ENCODE data around the gene SGPP1.
A peak's percentile ranks its signal among the peaks of the same experiment; 100 is the strongest.
"Not testable (repeated sequence)": the region's sequence is repeated elsewhere in the genome, so short reads cannot be mapped to it uniquely, and the experiment has no call there.

Gene SGPP1

DNA sequence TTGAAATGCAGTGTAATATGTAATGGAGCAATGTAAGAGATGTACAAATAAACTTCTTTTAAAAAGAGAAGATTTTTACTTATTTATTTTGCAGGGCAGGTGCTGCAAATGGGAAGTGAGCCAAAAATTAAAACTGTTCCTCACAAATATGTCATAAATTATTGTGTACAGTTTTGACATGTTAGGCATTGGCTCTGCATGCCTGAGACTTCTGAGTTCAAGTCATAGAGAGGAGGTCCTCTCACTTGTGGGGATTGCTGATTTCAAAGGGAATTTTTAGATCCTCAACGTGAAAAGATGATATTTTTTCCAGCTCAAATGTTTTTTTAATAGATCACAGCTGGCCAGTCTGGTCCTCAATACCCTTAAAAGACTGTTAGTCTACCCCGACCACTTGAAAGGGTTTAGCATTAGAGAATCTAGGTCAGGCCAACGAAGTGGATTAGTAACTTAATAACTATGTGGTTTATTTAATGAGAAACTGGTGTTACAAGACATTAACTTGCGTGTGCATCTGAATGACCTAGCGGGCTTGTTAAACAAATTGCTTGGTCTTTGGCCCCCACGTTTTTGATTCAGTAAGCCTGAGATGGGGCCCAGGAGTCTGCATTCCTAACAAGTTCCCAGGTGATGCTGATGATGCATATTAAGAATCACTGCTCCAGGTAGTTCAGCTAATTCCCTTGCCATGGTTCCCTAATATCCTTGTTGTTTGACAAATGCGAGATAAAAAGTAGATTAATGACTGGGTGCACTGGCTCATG is 55.3 kb downstream of the SGPP1 start:
- DNase-seq (ENCODE audit: low read depth), result no peak

DNA sequence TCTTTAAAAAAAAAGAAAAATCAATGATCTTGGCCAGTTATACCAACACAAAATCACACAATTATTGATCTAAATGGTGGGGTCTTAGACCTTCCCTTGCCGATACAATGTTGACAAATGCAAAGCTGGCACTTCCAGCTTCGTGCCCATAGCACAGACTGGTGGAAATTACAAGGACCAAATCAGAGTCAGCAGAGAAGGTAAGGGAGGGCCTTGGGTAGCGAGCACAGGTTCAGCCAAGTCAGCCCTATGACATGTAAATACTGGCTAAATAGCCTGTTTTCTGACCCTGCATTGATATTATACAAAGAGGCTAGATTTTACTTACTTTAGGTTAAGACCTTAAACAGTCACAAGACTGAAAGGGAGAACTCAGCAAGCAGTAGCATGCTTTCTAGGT is 55.9 kb downstream of the SGPP1 start:
- DNase-seq (ENCODE audit: low read depth), result no peak

DNA sequence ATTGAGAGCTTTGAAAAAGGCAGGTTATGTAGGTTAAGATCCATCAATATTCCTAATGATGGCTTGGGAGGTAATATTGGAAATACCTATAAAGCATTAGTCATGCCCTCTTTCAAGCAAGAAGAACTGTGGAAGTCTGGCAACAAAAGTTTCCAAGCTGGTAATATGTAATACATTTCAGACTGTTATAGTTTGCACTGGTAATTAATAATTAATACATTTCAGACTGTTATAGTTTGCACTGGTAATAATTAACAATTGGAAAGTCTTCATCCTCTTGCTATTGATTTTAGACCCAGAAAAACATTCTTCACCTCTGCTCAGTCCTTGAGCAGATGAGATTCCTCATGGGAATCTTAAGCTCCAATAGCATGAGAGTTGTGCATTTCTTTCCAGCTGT is 57.2 kb downstream of the SGPP1 start:
- DNase-seq (ENCODE audit: low read depth), result no peak

DNA sequence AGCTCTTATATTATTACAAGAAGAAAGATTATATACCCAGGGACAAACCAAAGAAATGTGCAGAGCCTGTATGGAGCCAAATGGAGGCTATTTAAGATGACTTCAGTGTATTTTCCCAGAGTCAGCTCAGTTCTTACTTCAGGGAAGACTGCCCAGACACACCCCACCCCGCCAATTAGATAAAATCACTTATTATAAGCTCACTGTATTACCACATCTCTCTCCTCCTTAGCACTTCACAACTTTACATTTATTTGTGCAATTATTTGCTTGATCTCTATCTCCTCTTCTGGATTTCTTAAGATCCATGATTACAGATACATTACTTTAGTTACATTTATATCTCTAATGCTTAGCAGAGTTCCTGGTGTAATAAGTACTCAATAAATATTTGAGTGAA is 61.5 kb downstream of the SGPP1 start:
- no peak for DNase-seq (ENCODE audit: low read depth)

DNA sequence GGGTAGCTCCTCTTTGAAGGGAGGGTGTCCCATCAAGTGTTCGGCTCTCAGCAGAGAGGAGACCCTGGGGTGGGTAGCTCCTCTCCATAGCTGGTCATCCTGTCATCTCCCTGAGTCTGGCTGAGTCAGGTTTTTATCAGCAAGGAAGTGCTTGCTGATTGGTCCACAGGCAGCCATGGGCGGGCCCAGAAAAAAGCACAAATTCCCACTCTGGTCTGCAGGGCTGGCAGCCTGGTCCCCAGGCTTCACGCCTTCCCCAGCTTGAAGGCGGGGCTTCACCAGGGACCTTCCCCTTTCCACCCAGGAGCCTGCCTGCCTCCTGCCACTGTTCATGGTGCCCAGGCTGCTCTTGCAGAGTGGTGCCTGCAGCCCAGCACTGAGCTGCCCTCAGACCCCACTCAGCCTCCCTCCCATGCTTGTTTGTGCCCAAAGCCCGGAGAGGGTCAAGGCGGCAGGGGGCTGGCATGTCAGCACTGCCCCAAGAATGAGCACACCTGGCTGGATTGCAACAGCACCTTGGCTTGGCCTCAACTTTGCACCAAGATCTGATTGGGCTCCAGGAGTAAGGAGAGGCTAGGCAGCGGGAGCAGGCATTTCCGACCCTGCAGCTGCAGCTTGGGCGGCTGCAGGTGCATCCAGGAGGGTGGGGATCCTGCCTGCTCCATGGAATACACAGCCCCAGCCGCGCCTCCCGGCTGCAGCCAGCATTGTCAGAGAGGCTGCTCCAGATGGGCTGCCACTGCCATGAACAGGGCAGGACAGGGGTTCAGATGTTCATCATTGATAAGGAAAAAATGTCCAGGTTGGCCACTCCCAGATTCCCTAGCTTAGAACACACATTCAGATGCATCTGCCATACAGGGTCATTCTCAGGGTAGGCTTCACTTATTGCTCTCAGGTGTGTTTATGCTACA is 64.2 kb downstream of the SGPP1 start:
- no peak for DNase-seq (ENCODE audit: low read depth)

DNA sequence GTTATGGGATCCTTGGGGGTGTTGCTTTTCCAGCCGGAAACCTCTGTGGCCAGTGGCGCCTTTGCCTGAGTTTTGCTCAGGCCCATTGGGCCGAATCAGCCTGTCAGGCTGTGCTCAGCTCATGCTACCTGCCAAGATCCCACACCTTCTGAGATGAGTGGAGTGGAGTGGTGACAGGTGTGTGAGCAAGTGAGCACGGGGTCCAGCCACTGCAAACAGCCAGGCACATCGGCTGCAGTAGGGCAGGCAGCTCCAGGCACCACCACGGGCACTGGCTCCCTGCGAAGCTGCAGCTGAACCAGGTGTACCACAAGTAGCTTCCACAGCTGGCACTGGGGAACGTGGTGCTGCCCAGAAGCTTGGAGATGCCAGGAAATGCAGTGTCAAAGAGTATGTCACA is 65.1 kb downstream of the SGPP1 start:
- DNase-seq (ENCODE audit: low read depth), result no peak

DNA sequence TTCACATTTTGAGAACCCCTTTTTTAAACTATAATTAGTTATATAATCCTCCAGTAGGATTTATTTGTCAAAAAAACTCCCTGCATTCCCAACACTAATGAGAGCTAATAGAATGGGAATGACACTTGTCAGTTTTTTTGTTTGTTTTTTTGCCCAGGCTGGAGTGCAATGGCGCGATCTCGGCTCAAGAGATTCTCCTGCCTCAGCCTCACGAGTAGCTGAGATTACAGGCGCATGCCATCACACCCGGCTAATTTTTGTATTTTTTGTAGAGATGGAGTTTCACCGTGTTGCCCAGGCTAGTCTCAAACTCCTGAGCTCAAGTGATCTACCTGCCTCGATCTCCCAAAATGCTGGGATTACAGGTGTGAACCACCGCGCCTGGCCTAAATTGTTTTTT is 66.0 kb downstream of the SGPP1 start:
- DNase-seq (ENCODE audit: low read depth), result not testable (repeated sequence)

DNA sequence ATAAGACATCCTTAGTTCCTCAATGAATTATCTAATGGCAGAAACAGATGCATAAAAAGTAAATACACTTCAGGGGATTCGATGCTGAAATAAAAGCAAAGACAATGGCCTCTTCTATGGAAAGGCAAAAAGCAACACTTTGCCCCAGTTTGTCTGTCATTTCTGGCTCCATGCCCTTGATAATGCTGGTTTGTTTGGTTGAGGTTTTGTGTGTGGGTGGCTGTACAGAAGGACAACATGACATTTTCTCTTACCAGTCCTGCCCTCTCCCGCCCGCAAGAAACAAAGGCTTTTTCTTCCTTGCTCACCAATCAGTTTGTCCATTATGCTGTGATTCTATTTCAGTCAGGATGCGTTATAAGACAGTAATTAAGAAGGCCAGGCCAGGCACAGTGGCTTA is 68.1 kb downstream of the SGPP1 start:
- no peak for DNase-seq (ENCODE audit: low read depth)

DNA sequence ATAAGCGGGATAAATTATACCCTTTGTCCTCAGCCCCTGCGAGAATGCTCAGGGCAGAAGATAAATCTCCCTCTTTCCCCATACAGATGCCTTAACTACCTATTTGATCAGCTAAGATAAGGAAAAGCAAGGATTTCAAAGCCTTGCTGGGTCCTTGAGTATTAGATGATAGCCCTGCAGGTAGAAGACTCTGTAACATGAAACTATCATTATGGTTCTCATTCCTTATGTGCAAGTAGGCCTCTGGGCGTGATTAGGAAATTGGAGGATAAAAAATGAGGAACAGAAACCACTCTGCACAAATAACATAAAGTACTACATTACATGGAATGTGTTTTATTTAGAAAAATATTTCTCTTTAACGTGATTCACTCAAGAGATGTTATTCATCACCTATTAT is 71.7 kb downstream of the SGPP1 start:
- DNase-seq (ENCODE audit: low read depth), result no peak

DNA sequence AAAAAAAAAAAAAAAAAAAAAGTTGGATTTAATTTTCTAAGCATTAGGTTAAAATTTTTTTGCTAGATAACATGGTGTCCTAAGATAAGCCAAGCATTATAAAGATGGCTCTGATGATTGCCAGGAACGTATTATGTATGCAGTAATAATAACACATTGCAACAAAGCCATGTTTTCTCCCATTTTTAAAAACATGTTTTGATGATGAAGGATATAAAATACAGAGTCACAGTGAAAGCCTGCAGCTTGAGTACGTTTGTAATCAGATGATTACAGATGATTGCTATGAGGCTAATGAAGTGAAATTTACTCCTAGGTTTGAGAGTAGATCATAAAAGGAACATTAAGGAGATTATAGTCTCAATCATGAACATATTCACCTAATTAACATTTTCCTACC is 72.9 kb downstream of the SGPP1 start:
- no peak for DNase-seq (ENCODE audit: low read depth)

DNA sequence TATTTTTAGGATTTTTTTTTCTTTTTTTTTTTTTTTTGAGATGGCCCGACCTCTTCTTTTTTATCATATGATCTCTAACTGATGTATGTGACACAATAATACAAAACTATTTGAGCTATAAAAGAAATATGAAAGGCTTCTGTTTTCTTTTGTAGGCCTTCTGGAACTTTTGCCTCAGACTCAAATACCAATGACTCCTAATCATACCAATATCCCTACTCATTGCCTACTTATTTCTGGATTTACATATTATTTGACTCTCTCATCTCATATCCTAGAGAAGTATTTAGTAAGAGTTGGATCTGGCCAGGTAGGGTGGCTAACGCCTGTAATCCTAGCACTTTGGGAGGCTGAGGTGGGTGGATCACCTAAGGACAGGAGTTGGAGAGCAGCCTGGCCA is 73.5 kb downstream of the SGPP1 start:
- DNase-seq (ENCODE audit: low read depth), result no peak

DNA sequence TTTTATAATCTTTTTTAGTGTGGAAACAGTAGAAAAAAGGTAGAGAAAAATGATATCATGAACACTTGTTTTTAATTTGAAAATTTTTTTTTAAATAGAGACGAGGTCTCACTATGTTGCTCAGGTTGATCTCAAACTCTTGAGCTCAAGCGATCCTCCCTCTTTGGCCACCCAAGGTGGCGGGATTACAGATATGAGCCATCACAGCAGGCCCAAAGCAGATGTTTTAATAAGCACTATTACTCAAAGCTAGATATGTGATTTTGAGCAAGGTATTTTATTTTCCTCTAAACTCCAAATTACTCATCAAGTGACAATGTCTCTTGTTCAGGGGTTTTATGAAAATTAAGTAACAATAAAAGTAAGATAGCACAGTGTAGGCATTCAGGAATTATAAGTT is 75.5 kb downstream of the SGPP1 start:
- DNase-seq (ENCODE audit: low read depth), result no peak

DNA sequence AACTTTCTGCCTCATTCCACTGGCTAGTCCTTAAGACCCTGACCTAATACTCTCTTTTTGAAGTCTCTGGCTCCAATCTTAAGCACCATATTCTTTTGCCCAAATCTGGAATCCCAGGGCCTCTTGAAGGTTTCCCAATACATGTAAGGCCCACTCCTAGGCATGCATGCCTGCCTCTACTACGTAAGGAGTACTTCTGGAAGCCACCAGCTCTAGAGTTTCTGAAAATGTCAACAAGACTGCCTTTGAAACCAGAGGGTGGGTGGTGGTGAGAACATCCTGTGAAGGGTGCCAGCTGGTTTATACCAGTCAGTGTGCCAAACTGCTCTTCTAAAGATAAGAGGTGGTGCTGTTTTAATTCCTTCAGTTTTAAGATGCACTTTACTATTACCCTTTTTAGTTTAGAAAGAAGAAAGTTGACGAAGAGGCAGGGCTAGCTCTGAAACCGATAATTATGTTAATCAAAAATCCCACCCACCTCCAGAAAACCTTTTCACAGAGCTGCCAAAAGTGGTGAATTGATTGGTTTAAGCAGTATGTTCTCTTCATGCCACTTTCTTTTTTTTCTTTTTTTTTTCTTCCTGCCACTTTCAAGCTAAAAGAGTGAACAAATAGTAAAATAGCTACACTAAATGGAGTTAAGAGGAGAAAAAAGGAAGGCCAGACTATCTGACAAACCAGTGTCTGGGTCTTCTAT is 77.5 kb downstream of the SGPP1 start:
- no peak for DNase-seq (ENCODE audit: low read depth)

DNA sequence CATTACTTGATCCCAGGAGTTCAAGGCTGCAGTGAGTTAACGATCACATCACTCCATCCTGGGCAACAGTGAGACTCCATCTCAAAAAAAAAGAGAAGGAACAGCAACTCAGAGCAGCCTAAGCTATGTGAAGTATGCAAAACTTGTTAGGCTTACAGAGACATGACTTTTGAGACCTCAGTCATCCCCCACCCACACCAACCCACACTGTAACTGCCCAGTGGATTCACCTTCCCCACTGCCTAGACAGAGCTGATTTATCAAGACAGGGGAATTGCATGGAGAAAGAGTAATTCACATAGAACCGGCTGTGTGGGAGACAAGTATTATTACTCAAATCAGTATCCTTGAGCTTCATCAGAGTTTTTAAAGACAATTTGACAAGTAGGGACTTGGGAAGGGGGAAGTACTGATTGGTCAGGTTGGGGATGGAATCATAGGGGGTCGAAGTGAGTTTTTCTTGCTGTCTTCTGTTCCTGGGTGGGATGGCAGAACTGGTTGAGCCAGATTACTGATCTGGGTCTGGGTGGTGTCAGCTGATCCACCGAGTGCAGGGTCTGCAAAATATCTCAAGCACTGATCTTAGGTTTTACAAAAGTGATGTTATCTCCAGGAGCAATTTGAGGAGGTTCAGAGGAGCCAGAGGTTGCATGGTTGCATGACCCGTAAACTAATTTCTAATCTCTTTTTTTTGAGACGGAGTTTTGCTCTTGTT is 80.0 kb downstream of the SGPP1 start:
- DNase-seq (ENCODE audit: low read depth), result peak; percentile 52

DNA sequence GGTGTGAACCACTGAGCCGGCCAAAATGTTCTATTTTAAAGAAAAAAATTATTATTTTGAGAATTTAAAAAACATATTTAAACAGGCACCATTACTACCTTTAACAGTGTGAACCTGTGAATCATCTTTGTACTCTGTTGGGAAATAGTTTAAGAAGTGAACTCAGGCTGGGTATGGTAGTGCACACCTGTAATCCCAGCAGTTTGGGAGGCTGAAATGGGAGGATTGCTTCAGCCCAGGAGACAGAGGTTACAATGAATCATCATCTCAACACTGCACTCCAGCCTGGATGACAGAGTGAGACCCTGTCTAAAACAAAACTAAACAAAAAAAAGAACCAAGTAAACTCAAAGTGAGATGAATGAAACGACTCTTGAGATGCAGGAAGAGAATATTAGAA is 83.1 kb downstream of the SGPP1 start:
- DNase-seq (ENCODE audit: low read depth), result no peak

DNA sequence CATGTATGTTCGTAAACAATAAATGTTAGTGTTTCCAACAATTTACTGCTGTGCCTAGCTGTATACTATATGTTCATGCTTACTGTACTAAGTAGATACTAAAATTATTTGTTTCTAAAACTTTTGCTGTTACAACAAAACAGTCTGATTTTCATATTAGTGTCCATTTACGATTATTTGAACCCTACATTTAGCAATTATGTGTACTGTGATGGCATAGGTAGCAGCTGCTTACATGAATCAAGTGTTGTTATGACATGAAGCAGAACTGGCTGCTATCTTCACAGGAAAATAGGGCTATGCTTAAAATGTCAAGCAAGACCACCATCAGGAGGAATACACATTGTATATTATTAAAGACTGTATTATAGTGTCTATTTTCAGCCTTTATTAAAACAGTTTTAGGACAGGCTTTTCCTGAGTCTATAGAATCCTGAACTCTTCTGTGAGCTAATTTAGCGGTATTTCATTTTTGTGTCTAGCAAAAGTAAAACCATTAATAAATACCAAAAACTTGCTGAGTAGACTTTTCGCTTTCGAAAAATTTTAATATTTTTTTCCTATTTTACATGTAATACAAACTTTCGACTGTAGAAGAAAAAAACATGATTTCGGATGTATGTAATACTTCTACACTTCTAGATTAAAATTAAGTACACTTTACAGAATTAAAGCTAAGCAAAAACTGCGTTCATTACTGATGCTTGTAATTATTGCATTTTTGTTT is 85.0 kb downstream of the SGPP1 start:
- DNase-seq (ENCODE audit: low read depth), result no peak

DNA sequence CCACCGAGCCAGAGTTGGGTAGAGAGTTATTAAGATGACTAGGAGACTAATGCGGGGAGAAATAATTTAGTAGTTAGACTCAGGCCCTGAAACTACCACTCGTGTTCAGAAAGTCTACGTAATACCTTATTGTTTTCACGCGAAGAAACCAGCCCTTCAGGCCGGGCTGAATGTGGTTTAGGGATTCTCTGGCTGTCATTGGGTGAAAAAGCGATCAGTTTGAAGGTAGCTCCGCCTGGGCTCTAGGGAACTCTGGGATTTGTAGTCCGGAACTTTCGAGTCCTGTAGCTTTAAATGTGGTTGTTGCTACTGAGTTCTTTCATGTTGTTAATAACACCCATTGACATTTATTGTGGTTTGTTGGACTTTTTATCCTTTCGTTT is 85.6 kb downstream of the SGPP1 start:
- DNase-seq (ENCODE audit: low read depth), result peak; percentile 98

DNA sequence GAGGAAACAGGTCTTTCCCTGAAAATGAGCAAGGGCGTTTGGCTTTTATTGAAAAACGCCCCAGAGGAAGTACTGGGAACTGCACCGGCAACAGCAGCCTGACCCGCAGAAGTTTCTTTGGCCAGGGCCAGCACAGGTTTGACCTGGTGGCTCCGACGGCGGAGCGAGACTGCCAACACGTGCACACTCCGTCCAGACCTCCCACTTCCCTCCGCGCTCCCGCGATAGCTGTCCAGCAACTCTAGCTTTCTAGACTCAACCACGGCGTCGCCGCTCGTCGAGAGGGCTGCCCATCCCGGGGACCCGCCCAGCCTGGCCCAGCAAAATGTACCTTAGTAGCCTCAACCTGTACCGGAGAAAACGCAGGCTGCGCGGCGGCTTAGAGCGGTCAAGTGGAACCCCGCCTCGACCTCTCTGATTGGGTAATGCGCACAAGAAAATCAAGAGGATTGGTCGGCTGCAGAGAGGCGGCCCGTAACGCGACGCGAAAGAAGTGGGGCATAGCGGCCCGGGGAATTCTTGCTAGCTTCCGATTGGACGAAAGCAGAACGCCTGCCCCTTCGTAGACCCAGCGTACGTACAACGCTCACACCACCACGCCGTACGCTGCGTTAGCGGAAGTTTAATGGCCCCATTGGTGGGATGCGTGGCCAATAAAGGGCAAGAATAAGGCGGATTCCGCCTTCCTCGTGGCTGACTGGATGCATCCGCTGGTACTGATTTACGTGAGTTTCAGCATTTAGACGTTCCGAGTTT is 86.2 kb downstream of the SGPP1 start, which contains the start of gene WDR89:
WDR89 (minus strand) TSS at position 399 of the 756 bp plus-strand sequence. CDS start 41,929 bp downstream, outside the sequence.
- peak; percentile 100 for DNase-seq (ENCODE audit: low read depth)

DNA sequence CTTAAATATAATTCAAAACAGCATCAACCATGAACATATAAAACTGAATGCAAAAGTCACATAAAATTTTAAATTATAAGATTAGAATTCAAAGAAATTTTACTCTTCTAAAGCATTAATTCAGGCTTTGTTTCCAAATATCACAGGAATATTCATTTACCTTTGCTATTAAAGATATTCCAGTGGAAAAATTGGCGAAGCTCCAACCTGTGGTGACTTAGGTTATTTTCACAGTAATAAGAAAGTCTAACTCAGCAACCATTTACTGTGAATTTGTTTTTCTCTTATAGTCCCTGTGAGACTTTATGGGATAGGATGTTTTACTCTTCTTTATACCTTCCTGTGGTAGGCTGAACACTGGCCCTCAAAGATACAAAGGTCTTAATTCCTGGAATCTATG is 89.4 kb downstream of the SGPP1 start:
- no peak for DNase-seq (ENCODE audit: low read depth)

DNA sequence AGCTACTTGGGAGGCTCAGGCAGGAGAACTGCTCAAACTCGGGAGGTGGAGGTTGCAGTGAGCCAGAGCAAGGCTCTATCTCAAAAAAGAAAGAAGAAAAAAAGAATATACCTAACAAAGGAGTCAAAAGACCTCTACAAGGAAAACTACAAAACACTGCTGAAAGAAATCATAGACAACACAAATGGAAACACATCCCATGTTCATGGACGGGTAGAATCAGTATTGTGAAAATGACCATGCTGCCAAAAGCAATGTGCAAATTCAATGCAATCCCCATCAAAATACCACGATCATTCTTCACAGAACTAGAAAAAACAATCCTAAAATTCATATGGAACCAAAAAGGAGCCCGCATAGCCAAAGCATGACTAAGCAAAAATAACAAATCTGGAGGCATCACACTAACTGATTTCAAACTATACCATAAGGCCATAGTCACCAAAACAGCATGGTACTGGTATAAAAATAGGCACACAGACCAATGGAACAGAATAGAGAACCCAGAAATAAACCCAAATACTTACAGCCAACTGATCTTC is 91.7 kb downstream of the SGPP1 start:
- DNase-seq (ENCODE audit: low read depth), result not testable (repeated sequence)

Measured in amniotic epithelial cell (primary cell).